Mucosa of descending colon (tissue), 3 donors: ENCODE data around the gene NVL. TPM values are rescaled to one million over a fixed set of nuclear protein-coding genes. Genes with fewer than 3 reads are reported as not detected.

Experiments
- ATAC-seq: fragments of 200-7000 bp; cut with Tn5 transposase; one replicate; pipeline ENCODE4 v1.9.1; 2020; ENCODE audit warnings: mild to moderate bottlenecking, moderate library complexity
- DNase-seq, 3 donors: peaks; one replicate each; pipeline ENCODE4 v3.0.0-alpha.2; 2020
- H3K36me3 ChIP-seq: fragments of 200-600 bp; one replicate; pipeline ENCODE4 v1.8.0; 2021; ENCODE audit warnings: low read depth, mild to moderate bottlenecking
- H3K4me1 ChIP-seq: fragments of 200-600 bp; one replicate; pipeline ENCODE4 v1.8.0; 2021; ENCODE audit warnings: low read depth, mild to moderate bottlenecking
- H3K4me3 ChIP-seq: fragments of 200-600 bp; one replicate; pipeline ENCODE4 v1.8.0; 2021; ENCODE audit warnings: mild to moderate bottlenecking
- H3K9me3 ChIP-seq: fragments of 200-600 bp; one replicate; pipeline ENCODE4 v1.8.0; 2021; ENCODE audit warnings: mild to moderate bottlenecking
- intact Hi-C, 2 donors: fragments of 100-400 bp; cut with DNase I in 1 of 2; cut with micrococcal nuclease in 1 of 2; formaldehyde crosslinking; loops; one replicate each; pipeline versions ENCODE4 v1.11.0 to v1.11.1; 2022; cut with DNase I, micrococcal nuclease
- total RNA-seq, 3 donors: library from RNA; stranded (reverse); fragmentation: NEBNext Ultra II Directional in 2 of 3; extraction: Animal tissue kit (Norgen Biotek cat#: 25700) in 2 of 3; gene quantifications; one replicate each; pipeline versions ENCODE4 v1.2.1 to v1.2.4, GENCODE V29; 2021 to 2023
- TF ChIP-seq, protein P1 (sequence below): fragments of 200-600 bp; IDR thresholded peaks from one replicate; pipeline ENCODE4 v1.8.0; 2022; ENCODE audit warnings: antibody characterized with exemption, mild to moderate bottlenecking
- donor health status: DM: no; HTN: no; CAD: no; lungs with moderate emphysema.
- donor health status: DM: no; HTN: no; CAD: no.
- donor health status: DM: no; HTN: yes; CAD: no.

NVL gene
- total RNA-seq, 3 donors from 2014 or later = 32.2 to 45.6 (median 34.7) TPM

DNA sequence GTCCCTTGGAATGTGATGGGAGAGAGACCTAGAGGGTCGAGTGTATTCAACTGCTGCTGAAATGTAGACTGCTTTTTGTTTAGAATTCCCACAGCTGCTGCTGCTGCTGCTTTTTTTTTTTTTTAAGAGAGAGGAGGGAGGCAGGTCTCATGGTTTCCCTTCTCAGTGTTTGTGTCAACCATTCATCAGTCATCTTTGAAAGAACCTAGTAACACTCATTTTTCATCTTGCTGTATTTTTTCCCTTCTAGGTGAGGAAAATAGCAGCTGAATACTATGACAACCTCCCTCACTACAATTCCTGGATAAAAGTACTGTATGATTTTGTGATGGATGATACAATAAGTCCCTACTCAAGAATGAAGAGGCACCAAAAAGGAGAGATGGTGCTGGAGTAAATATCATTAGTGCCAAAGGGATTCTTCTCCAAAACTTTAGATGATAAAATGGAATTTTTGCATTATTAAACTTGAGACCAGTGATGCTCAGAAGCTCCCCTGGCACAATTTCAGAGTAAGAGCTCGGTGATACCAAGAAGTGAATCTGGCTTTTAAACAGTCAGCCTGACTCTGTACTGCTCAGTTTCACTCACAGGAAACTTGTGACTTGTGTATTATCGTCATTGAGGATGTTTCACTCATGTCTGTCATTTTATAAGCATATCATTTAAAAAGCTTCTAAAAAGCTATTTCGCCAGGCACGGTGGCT, 137.7 kb downstream of the NVL start:
- DNase-seq (no peak), ATAC-seq (no peak)
- intact Hi-C loops = no loop called here
- Histone ChIP-seq H3K9me3 (no peaks in the 10 kb centered on the region), H3K4me1 (no peaks in the 10 kb centered on the region), H3K4me3 (no peak overlapping the region), H3K36me3 (no peaks in the 10 kb centered on the region)
- TF ChIP-seq, protein P1, sequence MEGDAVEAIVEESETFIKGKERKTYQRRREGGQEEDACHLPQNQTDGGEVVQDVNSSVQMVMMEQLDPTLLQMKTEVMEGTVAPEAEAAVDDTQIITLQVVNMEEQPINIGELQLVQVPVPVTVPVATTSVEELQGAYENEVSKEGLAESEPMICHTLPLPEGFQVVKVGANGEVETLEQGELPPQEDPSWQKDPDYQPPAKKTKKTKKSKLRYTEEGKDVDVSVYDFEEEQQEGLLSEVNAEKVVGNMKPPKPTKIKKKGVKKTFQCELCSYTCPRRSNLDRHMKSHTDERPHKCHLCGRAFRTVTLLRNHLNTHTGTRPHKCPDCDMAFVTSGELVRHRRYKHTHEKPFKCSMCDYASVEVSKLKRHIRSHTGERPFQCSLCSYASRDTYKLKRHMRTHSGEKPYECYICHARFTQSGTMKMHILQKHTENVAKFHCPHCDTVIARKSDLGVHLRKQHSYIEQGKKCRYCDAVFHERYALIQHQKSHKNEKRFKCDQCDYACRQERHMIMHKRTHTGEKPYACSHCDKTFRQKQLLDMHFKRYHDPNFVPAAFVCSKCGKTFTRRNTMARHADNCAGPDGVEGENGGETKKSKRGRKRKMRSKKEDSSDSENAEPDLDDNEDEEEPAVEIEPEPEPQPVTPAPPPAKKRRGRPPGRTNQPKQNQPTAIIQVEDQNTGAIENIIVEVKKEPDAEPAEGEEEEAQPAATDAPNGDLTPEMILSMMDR = no peak

DNA sequence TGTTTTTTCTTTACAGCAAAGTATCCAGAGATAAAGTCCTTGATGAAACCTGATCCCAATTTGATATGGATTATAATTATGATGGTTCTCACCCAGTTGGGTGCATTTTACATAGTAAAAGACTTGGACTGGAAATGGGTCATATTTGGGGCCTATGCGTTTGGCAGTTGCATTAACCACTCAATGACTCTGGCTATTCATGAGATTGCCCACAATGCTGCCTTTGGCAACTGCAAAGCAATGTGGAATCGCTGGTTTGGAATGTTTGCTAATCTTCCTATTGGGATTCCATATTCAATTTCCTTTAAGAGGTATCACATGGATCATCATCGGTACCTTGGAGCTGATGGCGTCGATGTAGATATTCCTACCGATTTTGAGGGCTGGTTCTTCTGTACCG, 140.4 kb downstream of the NVL start:
- H3K9me3 ChIP-seq = no peaks in the 10 kb centered on the region
- H3K4me1 ChIP-seq = peaks cover 5% of the 10 kb centered on the region
- intact Hi-C loops = no loop called here
- ATAC-seq (no peak), DNase-seq (no peak)
- H3K36me3 ChIP-seq = no peaks in the 10 kb centered on the region
- no peak overlapping the region for H3K4me3 ChIP-seq
- TF ChIP-seq, protein P1 = no peak

DNA sequence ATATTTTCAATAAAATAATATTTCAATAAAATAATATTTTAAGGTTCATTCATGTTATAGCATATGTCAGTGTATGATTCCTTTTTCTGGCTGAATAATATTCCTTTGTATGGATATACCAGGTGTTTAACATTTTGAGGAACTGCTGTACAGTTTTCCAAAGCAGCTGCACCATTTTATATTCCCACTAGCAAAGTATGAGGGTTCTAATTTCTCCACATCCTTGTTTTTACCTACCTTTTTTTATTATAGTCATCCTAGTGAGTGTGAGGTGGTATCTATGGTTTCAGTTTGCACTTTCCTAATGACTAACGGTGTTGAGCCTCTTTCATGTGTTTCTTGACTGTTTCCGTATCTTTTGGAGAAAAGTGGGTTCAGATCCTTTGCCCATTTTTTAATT, 141.7 kb downstream of the NVL start:
- TF ChIP-seq, protein P1 = no peak
- intact Hi-C loops = no loop called here

DNA sequence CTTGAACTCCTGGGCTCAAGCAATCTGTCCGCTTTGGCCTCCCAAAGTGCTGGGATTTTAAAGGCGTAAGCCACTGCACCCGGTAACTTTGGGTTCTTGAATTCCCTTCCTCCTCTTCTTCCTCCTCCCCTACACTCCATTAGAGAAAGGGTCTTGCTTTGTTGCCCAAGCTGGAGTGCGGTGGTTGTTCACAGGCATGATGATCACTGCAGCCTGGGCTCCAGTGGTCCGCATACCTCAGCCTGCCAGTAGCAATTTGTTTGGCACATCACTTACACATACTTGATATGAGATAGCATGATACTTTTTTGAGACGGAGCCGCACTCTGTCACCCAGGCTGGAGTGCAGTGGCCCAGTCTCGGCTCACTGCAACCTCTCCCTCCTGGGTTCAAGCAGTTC, 144.8 kb downstream of the NVL start:
- intact Hi-C loops = no loop called here
- DNase-seq = no peak
- H3K36me3 ChIP-seq = no peaks in the 10 kb centered on the region
- peaks cover 12% of the 10 kb centered on the region for H3K4me1 ChIP-seq
- no peaks in the 10 kb centered on the region for H3K9me3 ChIP-seq
- no peak for ATAC-seq
- TF ChIP-seq, protein P1 = no peak
- H3K4me3 ChIP-seq = no peak overlapping the region

More for the DNA sequence above, 141.7 kb downstream of the NVL start:
- Histone ChIP-seq H3K4me1 (peaks cover 5% of the 10 kb centered on the region), H3K36me3 (no peaks in the 10 kb centered on the region), H3K9me3 (no peaks in the 10 kb centered on the region), H3K4me3 (no peak overlapping the region)
- no peak for DNase-seq
- no peak for ATAC-seq

DNA sequence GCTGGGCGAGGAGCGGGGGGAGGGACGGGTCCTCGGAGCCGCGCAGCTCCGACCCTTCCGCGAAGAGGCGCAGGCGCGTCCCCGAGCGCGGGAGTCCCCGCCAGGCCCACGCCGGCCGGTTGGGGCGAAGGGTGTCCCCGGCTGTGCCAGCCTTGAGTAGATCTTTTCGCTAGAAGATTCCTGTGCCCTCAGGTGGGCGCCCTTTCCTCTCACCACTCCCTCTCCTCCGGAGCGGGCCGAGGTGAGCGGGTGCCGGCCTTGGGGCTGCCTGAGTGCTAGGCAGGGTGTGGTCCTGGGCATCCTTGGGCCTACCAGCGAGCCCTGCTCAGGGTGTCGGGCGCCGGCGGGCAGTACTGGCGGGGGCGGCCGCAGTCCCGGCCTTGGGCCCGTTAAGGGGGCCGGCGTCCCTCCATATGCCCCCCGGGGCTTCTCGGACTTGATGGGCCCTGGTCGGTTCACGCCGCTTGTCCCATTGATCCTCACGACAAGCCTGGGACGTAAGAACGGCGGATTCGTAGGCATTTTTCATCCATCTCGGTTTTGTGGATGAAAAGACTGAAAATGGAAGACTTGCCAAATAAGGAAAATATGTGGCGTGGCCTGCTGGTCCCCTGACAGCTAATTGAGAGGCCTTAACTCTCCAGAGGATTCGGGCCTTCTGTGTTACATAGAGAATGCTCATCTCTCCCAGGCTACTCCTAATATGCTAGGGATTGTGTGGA, 146.2 kb downstream of the NVL start:
- TF ChIP-seq, protein P1 = no peak
- ATAC-seq (peak; percentile 73), DNase-seq (peak; percentile 43 to 80 (median 77))
- H3K4me1 ChIP-seq = peaks cover 12% of the 10 kb centered on the region
- no peaks in the 10 kb centered on the region for H3K9me3 ChIP-seq
- H3K36me3 ChIP-seq = no peaks in the 10 kb centered on the region
- peak overlapping the region; percentile 91 for H3K4me3 ChIP-seq
- intact Hi-C loops = no loop called here
